ENCODE data around the gene MEF2B.
"Not testable (repeated sequence)": the region's sequence is repeated elsewhere in the genome, so short reads cannot be mapped to it uniquely, and the experiment has no call there.

MEF2B gene

GRCh38 chr19:19155495-19156219 lies 14.4 kb downstream of the MEF2B start:
- DNase-seq (ENCODE audit: low spot score): no peak

GRCh38 chr19:19154768-19155494 lies 15.1 kb downstream of the MEF2B start:
- DNase-seq (ENCODE audit: low spot score): no peak

- no peak for DNase-seq (ENCODE audit: low spot score)
These were observed 17.2 kb downstream of the MEF2B start for GRCh38 chr19:19152668-19153384.

GRCh38 chr19:19151418-19151817 lies 18.6 kb downstream of the MEF2B start:
- DNase-seq (ENCODE audit: low spot score): no peak

GRCh38 chr19:19149435-19149834 lies 20.6 kb downstream of the MEF2B start:
- DNase-seq (ENCODE audit: low spot score): no peak

- DNase-seq (ENCODE audit: low spot score): not testable (repeated sequence)
These were observed 21.6 kb downstream of the MEF2B start for GRCh38 chr19:19148504-19148903.

GRCh38 chr19:19147344-19147743 lies 22.7 kb downstream of the MEF2B start:
- no peak for DNase-seq (ENCODE audit: low spot score)

GRCh38 chr19:19146865-19147264 lies 23.2 kb downstream of the MEF2B start:
- no peak for DNase-seq (ENCODE audit: low spot score)

GRCh38 chr19:19145684-19146608 lies 24.1 kb downstream of the MEF2B start:
- DNase-seq (ENCODE audit: low spot score): peak; percentile 11

- no peak for DNase-seq (ENCODE audit: low spot score)
These were observed 24.8 kb downstream of the MEF2B start for GRCh38 chr19:19145281-19145680.

GRCh38 chr19:19142347-19142746 lies 27.7 kb downstream of the MEF2B start:
- DNase-seq (ENCODE audit: low spot score): no peak

GRCh38 chr19:19140476-19140875 lies 29.6 kb downstream of the MEF2B start:
- no peak for DNase-seq (ENCODE audit: low spot score)

GRCh38 chr19:19139876-19140229 lies 30.2 kb downstream of the MEF2B start:
- DNase-seq (ENCODE audit: low spot score): no peak

- DNase-seq (ENCODE audit: low spot score): peak; percentile 96
These were observed 31.7 kb downstream of the MEF2B start, which contains the start of gene TMEM161A for GRCh38 chr19:19138109-19138981. Gene TMEM161A (minus strand): TSS chr19:19138478. CDS start chr19:19138428, 50 bp downstream.

- DNase-seq (ENCODE audit: low spot score): no peak
These were observed 32.4 kb downstream of the MEF2B start for GRCh38 chr19:19137556-19138108.

GRCh38 chr19:19135713-19136112 lies 34.4 kb downstream of the MEF2B start:
- not testable (repeated sequence) for DNase-seq (ENCODE audit: low spot score)

- DNase-seq (ENCODE audit: low spot score): no peak
These were observed 35.3 kb downstream of the MEF2B start for GRCh38 chr19:19134687-19135158.

- no peak for DNase-seq (ENCODE audit: low spot score)
These were observed 36.1 kb downstream of the MEF2B start for GRCh38 chr19:19133985-19134384.

GRCh38 chr19:19132912-19133311 lies 37.2 kb downstream of the MEF2B start:
- DNase-seq (ENCODE audit: low spot score): no peak

GRCh38 chr19:19131989-19132388 lies 38.1 kb downstream of the MEF2B start:
- DNase-seq (ENCODE audit: low spot score): no peak
